ENCODE measurements around the gene LGALS3BP. TPM values are rescaled to one million over a fixed set of nuclear protein-coding genes. Genes with fewer than 3 reads are reported as not detected.

The LGALS3BP gene
- total and polyA plus RNA-seq, 2 of the 8 experiments (the other 6 are each of a cell fraction or from before 2014, with no cell fraction given) = 56.1 to 61.6 TPM

DNA sequence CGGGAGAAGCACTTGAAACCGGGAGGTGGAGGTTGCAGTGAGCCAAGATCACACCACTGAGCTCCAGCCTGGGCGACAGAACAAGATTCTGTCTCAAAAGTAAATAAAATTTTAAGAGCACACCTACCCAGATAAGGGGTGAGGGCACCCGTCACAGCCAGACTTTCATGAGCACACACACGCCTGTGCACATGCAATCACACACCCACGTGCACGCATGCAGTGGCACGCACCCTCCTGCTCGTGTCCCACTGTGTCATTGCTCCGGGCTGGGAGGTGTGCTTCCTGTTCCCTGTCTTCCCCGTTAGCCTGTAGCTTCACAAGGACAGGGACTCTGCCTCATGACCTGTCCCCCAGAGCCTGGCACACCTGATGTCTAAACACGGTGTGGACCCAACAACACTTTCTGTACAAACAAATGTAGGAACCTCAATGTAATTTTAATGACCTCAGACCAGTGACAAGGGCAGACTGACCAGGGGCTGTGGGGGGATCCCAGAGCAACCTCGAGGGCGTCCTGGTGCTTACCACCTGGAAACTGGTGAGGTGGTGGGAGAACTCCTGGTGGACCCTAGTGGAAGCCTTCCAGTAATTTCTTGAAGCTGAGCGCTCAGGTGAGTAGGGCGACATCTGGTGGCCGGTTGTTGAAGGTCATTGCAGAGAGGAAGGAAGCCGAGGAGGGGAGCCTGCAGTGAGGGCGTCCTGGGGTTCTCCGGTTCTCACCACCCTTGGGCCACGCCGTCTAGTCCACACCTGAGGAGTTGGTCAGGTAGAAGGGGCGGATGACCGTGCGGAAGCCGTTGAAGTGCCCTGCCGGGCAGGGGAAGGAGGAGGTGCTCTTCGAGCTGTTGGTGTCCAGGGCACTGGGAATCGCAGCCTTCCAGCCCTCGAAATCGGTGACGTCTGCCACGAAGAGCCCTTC lies 8.6 kb downstream of the LGALS3BP start:
- Histone ChIP-seq H3K4me2 (ENCODE audit: insufficient read depth in 1 of 2, low read depth in 2 of 2, low read length in 2 of 2) (no peak overlapping the region), H2AK5ac (ENCODE audit: low read depth, low read length) (no peak overlapping the region), H4K20me1 (replicated peaks in 1 of 2; ENCODE audit: control insufficient read depth in 1 of 2, insufficient read depth in 2 of 2, low read length in 2 of 2) (peaks cover 0 to 5% of the 10 kb centered on the region in 2 experiments), H3K9me3 (ENCODE audit: insufficient read depth in 2 of 2, low read depth in 1 of 2, low read length in 1 of 2) (no peaks in the 10 kb centered on the region), H3K23me2 (ENCODE audit: low read depth, low read length) (no peaks in the 10 kb centered on the region), H3K4ac (replicated peaks; ENCODE audit: insufficient read length, low read depth, low read length) (no peak overlapping the region), H3K79me1 (ENCODE audit: low read depth, low read length) (no peaks in the 10 kb centered on the region), H4K5ac (ENCODE audit: insufficient read length, low read depth, low read length) (no peak overlapping the region), H3K23ac (ENCODE audit: insufficient read length) (no peak overlapping the region), H4K91ac (replicated peaks; ENCODE audit: insufficient read length, low read length) (peak overlapping the region; percentile 61), H3K36me3 (ENCODE audit: control insufficient read depth in 2 of 4, insufficient read depth in 4 of 4, low read length in 3 of 4) (no peaks in the 10 kb centered on the region; a peak in 2 of 8 replicates), H4K8ac (ENCODE audit: extremely low read depth, insufficient read depth, low read length) (peak overlapping the region; percentile 59), H3K27ac (ENCODE audit: low read depth, low read length) (no peak overlapping the region), H3K18ac (ENCODE audit: extremely low read depth, low read length) (no peak overlapping the region), H2AFZ (ENCODE audit: low read length) (no peak overlapping the region), H2BK20ac (ENCODE audit: low read length) (no peak overlapping the region), H2BK120ac (replicated peaks; ENCODE audit: low read depth, low read length) (no peak overlapping the region), H3K56ac (replicated peaks; ENCODE audit: insufficient read length, low read depth, low read length) (no peak overlapping the region), H3K4me3 (ENCODE audit: extremely low read depth in 1 of 4, insufficient read depth in 2 of 4, low read depth in 3 of 4, low read length in 4 of 4) (no peak overlapping the region), H3K14ac (ENCODE audit: insufficient read length) (no peak overlapping the region), H3K27me3 (replicated peaks in 1 of 4; ENCODE audit: control insufficient read depth in 3 of 4, extremely low read depth in 1 of 4, insufficient read depth in 3 of 4, low read length in 3 of 4) (no peaks in the 10 kb centered on the region), H2BK15ac (ENCODE audit: low read length) (peak overlapping the region; percentile 40; the same call in 1 of the 2 replicates), H3K4me1 (replicated peaks in 1 of 4; ENCODE audit: control insufficient read depth in 3 of 4, insufficient read depth in 4 of 4, low read length in 3 of 4) (peaks cover 0 to 5% (median 4%) of the 10 kb centered on the region in 4 experiments; a peak in 4 of 7 replicates), H2BK5ac (ENCODE audit: low read depth, low read length) (0 out of 2 replicates have a peak overlapping the region, but pooled peaks have one; percentile 52), H2BK12ac (ENCODE audit: low read depth, low read length) (no peak overlapping the region; the same call in 1 of the 2 replicates), H3K79me2 (ENCODE audit: control insufficient read depth in 1 of 2, insufficient read depth in 2 of 2, low read length in 2 of 2) (no peaks in the 10 kb centered on the region), H3K9ac (replicated peaks in 1 of 4; ENCODE audit: extremely low read depth in 1 of 4, low read depth in 3 of 4, low read length in 3 of 4) (no peak overlapping the region)
- DNase-seq (ENCODE audit: low read depth in 1 of 2, low spot score in 2 of 2) (peak; percentile 41 to 92), FAIRE-seq (no peak)
- 70% methylated on average over 33 of the region's 33 CpGs; no CpG with 5 or more reads in 1 of the 2 experiments for WGBS, 2 experiments (ENCODE audit: extremely low coverage in 1 of 2, insufficient coverage in 1 of 2, insufficient read length in 1 of 2, insufficient replicate concordance in 2 of 2, low coverage in 1 of 2, low lambda C conversion rate in 2 of 2, missing lambda C conversion rate in 1 of 2)
- POLR2A ChIA-PET (ENCODE audit: partially characterized antibody) = interaction anchor here (0.7 to 2.4 kb wide), 6 partner anchors 13 to 138 kb away, joined by 3 to 6 read pairs (median 3); no protein-coding TSS in a partner anchor
- CTCF ChIA-PET (ENCODE audit: partially characterized antibody) = interaction anchor here (0.6 to 5.4 kb wide), 46 partner anchors 9 to 1926 kb away, joined by 3 to 46 read pairs (median 6); partner anchors contain the start of genes CEP295NL and LGALS3BP
- TF ChIP-seq SP2 (IDR thresholded peaks at IDR 0.05; ENCODE audit: low read length) (no peak), RAD21 (IDR thresholded peaks at IDR 0.05 in 1 of 2, conservative IDR thresholded peaks at IDR 0.05 in 1 of 2; ENCODE audit: low read depth in 2 of 2, low read length in 2 of 2) (peak; percentile 85 to 92), SAP30 (IDR thresholded peaks at IDR 0.05; ENCODE audit: insufficient read depth, insufficient replicate concordance, low read length) (no peak), CHD1 (IDR thresholded peaks at IDR 0.05; ENCODE audit: low read depth, low read length) (no peak), YY1 (IDR thresholded peaks at IDR 0.05; ENCODE audit: low read depth, low read length) (0 out of 2 replicates have a peak, but pooled peaks have one; percentile 8), FOSL1 (IDR thresholded peaks at IDR 0.05; ENCODE audit: insufficient read depth, low read depth, low read length) (no peak)
- TF ChIP-seq, protein P1, sequence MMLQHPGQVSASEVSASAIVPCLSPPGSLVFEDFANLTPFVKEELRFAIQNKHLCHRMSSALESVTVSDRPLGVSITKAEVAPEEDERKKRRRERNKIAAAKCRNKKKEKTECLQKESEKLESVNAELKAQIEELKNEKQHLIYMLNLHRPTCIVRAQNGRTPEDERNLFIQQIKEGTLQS (IDR thresholded peaks at IDR 0.05; ENCODE audit: insufficient read depth, low read depth, low read length) = no peak

All from H1 (cell line).